Activated CD8-positive, alpha-beta memory T cell treated with anti-CD3 and anti-CD28 coated beads, Interleukin-2, amount 50 U/mL, for 1 hour (primary cell): ENCODE data around the gene PGP.

ENCODE experiments used
- DNase-seq: peaks from one replicate; pipeline ENCODE4 v3.0.0-alpha.2; 2020; ENCODE audit errors: extremely low read depth

PGP gene

GRCh38 chr16:2180962-2181923 lies 33.4 kb downstream of the PGP start:
- DNase-seq = no peak

GRCh38 chr16:2180461-2180860 lies 34.2 kb downstream of the PGP start:
- DNase-seq = no peak

- no peak for DNase-seq
Measured at GRCh38 chr16:2179576-2179975, 35.1 kb downstream of the PGP start.

GRCh38 chr16:2179107-2179501 lies 35.5 kb downstream of the PGP start:
- no peak for DNase-seq

- DNase-seq = no peak
Measured at GRCh38 chr16:2178321-2179106, 36.1 kb downstream of the PGP start.

GRCh38 chr16:2177561-2177960 lies 37.1 kb downstream of the PGP start:
- no peak for DNase-seq

- no peak for DNase-seq
Measured at GRCh38 chr16:2177101-2177500, 37.5 kb downstream of the PGP start.

- no peak for DNase-seq
Measured at GRCh38 chr16:2176047-2176446, 38.6 kb downstream of the PGP start.

- DNase-seq = no peak
Measured at GRCh38 chr16:2175454-2175853, 39.2 kb downstream of the PGP start.

GRCh38 chr16:2174396-2175131 lies 40.1 kb downstream of the PGP start:
- DNase-seq = no peak

- DNase-seq = no peak
Measured at GRCh38 chr16:2173916-2174315, 40.7 kb downstream of the PGP start.

- no peak for DNase-seq
Measured at GRCh38 chr16:2173366-2173765, 41.3 kb downstream of the PGP start.

GRCh38 chr16:2172688-2173335 lies 41.8 kb downstream of the PGP start:
- no peak for DNase-seq

GRCh38 chr16:2171601-2172178 lies 43.0 kb downstream of the PGP start:
- DNase-seq = no peak

- DNase-seq = no peak
Measured at GRCh38 chr16:2170587-2171435, 43.8 kb downstream of the PGP start.

- no peak for DNase-seq
Measured at GRCh38 chr16:2170080-2170479, 44.6 kb downstream of the PGP start.

GRCh38 chr16:2167068-2167638 lies 47.5 kb downstream of the PGP start:
- no peak for DNase-seq

GRCh38 chr16:2166263-2167067 lies 48.2 kb downstream of the PGP start:
- DNase-seq = no peak

- DNase-seq = no peak
Measured at GRCh38 chr16:2165861-2166260, 48.8 kb downstream of the PGP start.
